Breast epithelium (tissue), 4 donors: Measurements from ENCODE around the gene DSCAML1. TPM values are rescaled to one million over a fixed set of nuclear protein-coding genes. Genes with fewer than 3 reads are reported as not detected.
A peak's percentile ranks its signal among the peaks of the same experiment; 100 is the strongest.

ENCODE experiments used
- DNase-seq, 2 donors: peaks; one replicate each; pipeline ENCODE4 v3.0.0-alpha.2; 2019; ENCODE audit warnings: low spot score in 2 of 2
- H3K27ac ChIP-seq, 2 donors: fragments of 200-600 bp; sonication (generic) in 1 of 2; one replicate each; pipeline ENCODE4 v1.5.1; 2016 to 2019; ENCODE audit warnings: mild to moderate bottlenecking in 1 of 2
- H3K27me3 ChIP-seq, 2 donors: fragments of 200-600 bp; sonication (generic) in 1 of 2; one replicate each; pipeline versions ENCODE4 v1.5.1 to v1.6.0; 2017 to 2019; ENCODE audit warnings: control low read depth in 1 of 2, mild to moderate bottlenecking in 1 of 2
- H3K36me3 ChIP-seq: fragments of 200-600 bp; one replicate; pipeline ENCODE4 v1.5.1; 2019
- H3K4me1 ChIP-seq, 2 donors: fragments of 200-600 bp; sonication (generic); one replicate each; pipeline ENCODE4 v1.5.1; 2016 to 2019; ENCODE audit warnings: control low read depth in 1 of 2
- H3K4me3 ChIP-seq, 3 donors: fragments of 200-600 bp; sonication (generic); 1 replicate in 2 of 3; 2 replicates in 1 of 3; pipeline ENCODE4 v1.5.1; 2016 to 2019; ENCODE audit warnings: mild to moderate bottlenecking in 3 of 3, moderate library complexity in 2 of 3
- H3K9me3 ChIP-seq, 2 donors: fragments of 200-600 bp; sonication (generic) in 1 of 2; one replicate each; pipeline ENCODE4 v1.5.1; 2016 to 2019; ENCODE audit warnings: control low read depth in 1 of 2
- POLR2A ChIP-seq: fragments of 450-650 bp; IDR thresholded peaks from one replicate; pipeline ENCODE4 v1.6.1; 2016; ENCODE audit warnings: antibody characterized with exemption, mild to moderate bottlenecking, moderate library complexity
- POLR2AphosphoS5 ChIP-seq, 3 donors: sonication (generic); formaldehyde crosslinking; IDR thresholded peaks; one replicate each; pipeline ENCODE4 v1.6.1; 2017; ENCODE audit warnings: antibody characterized with exemption in 3 of 3
- intact Hi-C: fragments of 100-400 bp; cut with DNase I; formaldehyde crosslinking; loops from one replicate; pipeline ENCODE4 v1.15.1; 2023; ENCODE audit warnings: low total_unique reads
- total RNA-seq, 3 donors: library from RNA; depleted of rRNA; stranded (reverse); fragments of >200 nt; gene quantifications; one replicate each; pipeline ENCODE4 v1.1.0, GENCODE V29; 2016
- TF ChIP-seq, protein P1 (sequence below), 3 donors: fragments of 450-650 bp; IDR thresholded peaks; one replicate each; pipeline ENCODE4 v1.5.1; 2016 to 2017; ENCODE audit warnings: antibody characterized with exemption in 3 of 3, mild to moderate bottlenecking in 3 of 3, moderate library complexity in 3 of 3

DSCAML1 gene
- total RNA-seq, 3 donors from 2014 or later: 0.33 to 1.8 (median 0.64) TPM

DNA sequence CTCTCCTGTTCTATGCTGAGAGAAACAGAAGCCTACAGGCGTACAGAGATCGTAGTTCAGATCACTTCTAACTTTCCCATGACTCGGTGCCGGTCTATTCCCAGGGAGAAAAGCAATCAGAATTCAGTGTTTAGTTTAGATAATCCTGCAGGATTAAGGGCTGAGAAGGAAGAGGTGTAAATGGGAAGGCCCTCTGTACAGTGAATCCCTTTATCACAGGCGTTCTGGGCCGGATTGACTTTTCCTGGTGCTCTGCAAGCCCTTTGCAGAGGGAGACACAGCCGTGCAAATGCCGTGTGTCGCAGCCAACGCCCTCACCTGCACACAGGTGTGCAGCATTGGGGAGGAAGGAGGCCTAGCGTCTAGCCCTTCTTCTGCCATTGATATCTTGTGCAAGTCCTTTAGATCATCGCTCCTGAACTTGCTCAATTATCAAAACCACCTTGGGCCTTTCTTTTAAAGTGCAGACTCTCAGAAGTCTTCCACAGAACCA is 90.6 kb downstream of the DSCAML1 start:
- H3K4me3 ChIP-seq: no peak overlapping the region
- intact Hi-C loops: no loop called here
- no peaks in the 10 kb centered on the region for H3K4me1 ChIP-seq
- no peak overlapping the region for H3K27ac ChIP-seq
- no peak for TF ChIP-seq POLR2A
- TF ChIP-seq, protein P1, sequence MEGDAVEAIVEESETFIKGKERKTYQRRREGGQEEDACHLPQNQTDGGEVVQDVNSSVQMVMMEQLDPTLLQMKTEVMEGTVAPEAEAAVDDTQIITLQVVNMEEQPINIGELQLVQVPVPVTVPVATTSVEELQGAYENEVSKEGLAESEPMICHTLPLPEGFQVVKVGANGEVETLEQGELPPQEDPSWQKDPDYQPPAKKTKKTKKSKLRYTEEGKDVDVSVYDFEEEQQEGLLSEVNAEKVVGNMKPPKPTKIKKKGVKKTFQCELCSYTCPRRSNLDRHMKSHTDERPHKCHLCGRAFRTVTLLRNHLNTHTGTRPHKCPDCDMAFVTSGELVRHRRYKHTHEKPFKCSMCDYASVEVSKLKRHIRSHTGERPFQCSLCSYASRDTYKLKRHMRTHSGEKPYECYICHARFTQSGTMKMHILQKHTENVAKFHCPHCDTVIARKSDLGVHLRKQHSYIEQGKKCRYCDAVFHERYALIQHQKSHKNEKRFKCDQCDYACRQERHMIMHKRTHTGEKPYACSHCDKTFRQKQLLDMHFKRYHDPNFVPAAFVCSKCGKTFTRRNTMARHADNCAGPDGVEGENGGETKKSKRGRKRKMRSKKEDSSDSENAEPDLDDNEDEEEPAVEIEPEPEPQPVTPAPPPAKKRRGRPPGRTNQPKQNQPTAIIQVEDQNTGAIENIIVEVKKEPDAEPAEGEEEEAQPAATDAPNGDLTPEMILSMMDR (IDR thresholded peaks at IDR 0.05): no peak
- no peak for TF ChIP-seq POLR2AphosphoS5 (IDR thresholded peaks at IDR 0.05)
- no peak for DNase-seq
- H3K36me3 ChIP-seq: no peaks in the 10 kb centered on the region
- no peaks in the 10 kb centered on the region for H3K9me3 ChIP-seq
- H3K27me3 ChIP-seq: no peaks in the 10 kb centered on the region

DNA sequence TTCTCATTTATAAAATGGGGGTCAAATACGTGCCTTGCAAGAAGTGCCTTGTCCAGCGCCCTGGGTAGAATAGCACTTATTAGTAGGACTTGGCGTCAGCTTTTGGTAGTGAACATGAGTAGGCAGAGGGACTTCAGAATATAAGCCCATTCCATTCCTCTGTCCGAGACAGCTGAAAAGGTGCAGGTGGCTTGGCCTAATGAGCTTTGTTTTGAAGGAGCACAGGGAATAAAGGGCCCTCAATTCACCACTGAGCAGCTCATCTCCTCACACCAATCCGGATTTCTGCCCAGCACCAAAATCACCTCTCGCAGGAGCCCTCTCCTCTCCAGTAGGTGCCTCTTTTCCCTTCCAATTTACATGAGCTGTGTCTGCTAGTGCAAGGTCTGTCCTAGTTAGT is 91.2 kb downstream of the DSCAML1 start:
- intact Hi-C loops: no loop called here
- Histone ChIP-seq H3K27me3 (no peaks in the 10 kb centered on the region), H3K4me3 (no peak overlapping the region), H3K36me3 (no peaks in the 10 kb centered on the region), H3K27ac (no peak overlapping the region), H3K9me3 (no peaks in the 10 kb centered on the region), H3K4me1 (no peaks in the 10 kb centered on the region)
- TF ChIP-seq, protein P1 (IDR thresholded peaks at IDR 0.05): no peak
- TF ChIP-seq POLR2AphosphoS5 (IDR thresholded peaks at IDR 0.05) (no peak), POLR2A (no peak)
- DNase-seq: no peak

DNA sequence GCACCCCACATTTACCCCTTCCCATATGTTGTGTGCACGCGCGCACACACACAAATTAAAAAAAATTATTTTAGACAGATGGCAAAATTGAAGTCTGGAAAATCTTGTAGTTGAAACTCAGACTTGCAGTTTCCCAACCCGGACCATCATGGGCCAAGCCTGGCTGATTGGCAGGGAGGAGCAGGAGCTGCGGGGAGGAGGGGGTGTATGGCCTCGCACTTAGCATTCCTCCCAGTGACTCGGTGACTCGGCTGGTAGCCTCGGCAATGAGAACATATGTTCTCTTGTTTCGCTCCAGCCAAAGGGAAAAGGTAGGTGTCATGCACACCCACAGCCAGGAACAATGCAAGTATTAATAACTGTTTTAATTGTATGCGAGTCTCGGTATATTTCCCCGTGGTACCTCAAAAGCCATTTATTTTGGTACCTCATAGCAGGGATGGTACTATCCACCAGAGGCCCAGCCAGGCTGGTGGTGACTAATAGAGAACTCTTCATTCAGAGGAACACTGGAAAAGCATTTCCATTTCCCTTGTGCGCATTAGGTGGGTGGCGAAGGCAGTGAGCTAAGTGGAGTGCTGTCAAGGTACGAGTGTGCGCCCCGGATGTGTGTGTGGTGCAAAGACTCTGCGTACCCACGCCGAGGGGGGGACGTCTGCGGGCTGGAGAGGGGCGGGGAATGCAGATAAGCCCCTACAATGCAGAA is 92.5 kb downstream of the DSCAML1 start:
- no peak overlapping the region for H3K4me3 ChIP-seq
- DNase-seq: no peak
- intact Hi-C loops: no loop called here
- TF ChIP-seq POLR2AphosphoS5 (IDR thresholded peaks at IDR 0.05): no peak
- TF ChIP-seq, protein P1 (IDR thresholded peaks at IDR 0.05): no peak
- TF ChIP-seq POLR2A: no peak
- H3K27me3 ChIP-seq: no peaks in the 10 kb centered on the region
- no peak overlapping the region for H3K27ac ChIP-seq
- no peaks in the 10 kb centered on the region for H3K9me3 ChIP-seq
- H3K4me1 ChIP-seq: no peaks in the 10 kb centered on the region
- H3K36me3 ChIP-seq: no peaks in the 10 kb centered on the region

DNA sequence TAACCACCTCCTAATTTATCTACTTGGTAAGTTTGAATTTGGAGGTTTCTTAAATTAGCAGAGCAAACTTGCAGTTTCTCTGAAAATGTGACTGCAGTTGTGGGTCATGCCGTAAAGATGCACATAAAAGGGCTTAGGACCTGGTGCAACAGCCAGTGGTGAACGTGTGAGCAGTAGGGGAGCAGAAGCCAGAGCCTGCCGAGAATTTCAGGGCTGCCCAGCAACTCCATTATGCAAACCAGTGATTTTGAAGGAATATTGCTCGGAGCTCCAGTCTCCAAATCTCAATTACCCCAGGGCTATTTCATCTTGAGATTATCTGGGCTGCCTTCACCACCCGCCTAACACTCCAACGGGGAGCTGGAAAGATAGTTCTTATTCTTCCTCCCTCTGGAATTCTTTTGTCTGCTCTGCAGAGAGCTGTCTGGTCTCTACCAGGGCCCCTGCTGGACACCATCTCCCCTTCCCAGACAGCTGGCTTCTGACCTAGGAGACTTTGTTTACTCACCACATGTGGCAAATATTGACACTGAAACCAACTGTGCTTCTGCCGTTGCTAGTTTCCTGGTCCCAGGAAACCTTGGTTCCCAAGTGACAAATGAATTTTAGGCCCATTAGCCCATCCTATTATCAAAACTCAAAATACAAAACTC is 93.9 kb downstream of the DSCAML1 start:
- no peak for TF ChIP-seq POLR2AphosphoS5 (IDR thresholded peaks at IDR 0.05)
- no peak for TF ChIP-seq POLR2A
- TF ChIP-seq, protein P1 (IDR thresholded peaks at IDR 0.05): no peak
- no peaks in the 10 kb centered on the region for H3K4me1 ChIP-seq
- H3K36me3 ChIP-seq: no peaks in the 10 kb centered on the region
- intact Hi-C loops: no loop called here
- H3K9me3 ChIP-seq: no peaks in the 10 kb centered on the region
- DNase-seq: no peak
- no peak overlapping the region for H3K4me3 ChIP-seq
- H3K27me3 ChIP-seq: no peaks in the 10 kb centered on the region
- peak overlapping the region in 1 of 2 donors; percentile 52 for H3K27ac ChIP-seq

DNA sequence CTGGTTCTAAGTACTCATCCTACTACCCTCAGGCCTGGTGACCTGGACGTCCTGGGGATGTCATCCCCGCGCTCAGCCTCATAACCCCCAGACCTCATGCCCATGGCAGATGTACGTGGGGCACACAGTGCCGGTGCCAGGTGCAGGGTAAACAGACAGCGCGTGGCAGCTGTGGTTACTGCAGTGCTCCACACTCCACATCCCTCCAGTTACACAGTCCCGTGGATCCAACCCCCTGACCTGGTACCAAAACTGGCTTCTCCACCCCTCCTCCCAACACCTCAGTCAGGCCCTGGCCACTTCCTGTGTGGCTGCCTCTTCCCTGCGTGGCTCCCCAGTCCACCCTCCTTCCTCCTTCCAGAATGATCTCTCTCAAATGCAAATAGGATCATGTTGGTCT is 95.2 kb downstream of the DSCAML1 start:
- Histone ChIP-seq H3K4me3 (no peak overlapping the region), H3K27ac (no peak overlapping the region), H3K36me3 (no peaks in the 10 kb centered on the region), H3K9me3 (no peaks in the 10 kb centered on the region), H3K4me1 (no peaks in the 10 kb centered on the region), H3K27me3 (no peaks in the 10 kb centered on the region)
- intact Hi-C loops: no loop called here
- TF ChIP-seq, protein P1 (IDR thresholded peaks at IDR 0.05): no peak
- TF ChIP-seq POLR2A (no peak), POLR2AphosphoS5 (IDR thresholded peaks at IDR 0.05) (no peak)
- no peak for DNase-seq
